ENCODE measurements around the gene ZBTB7C.
"Not testable (repeated sequence)": the region's sequence is repeated elsewhere in the genome, so short reads cannot be mapped to it uniquely, and the experiment has no call there.

ZBTB7C gene

DNA sequence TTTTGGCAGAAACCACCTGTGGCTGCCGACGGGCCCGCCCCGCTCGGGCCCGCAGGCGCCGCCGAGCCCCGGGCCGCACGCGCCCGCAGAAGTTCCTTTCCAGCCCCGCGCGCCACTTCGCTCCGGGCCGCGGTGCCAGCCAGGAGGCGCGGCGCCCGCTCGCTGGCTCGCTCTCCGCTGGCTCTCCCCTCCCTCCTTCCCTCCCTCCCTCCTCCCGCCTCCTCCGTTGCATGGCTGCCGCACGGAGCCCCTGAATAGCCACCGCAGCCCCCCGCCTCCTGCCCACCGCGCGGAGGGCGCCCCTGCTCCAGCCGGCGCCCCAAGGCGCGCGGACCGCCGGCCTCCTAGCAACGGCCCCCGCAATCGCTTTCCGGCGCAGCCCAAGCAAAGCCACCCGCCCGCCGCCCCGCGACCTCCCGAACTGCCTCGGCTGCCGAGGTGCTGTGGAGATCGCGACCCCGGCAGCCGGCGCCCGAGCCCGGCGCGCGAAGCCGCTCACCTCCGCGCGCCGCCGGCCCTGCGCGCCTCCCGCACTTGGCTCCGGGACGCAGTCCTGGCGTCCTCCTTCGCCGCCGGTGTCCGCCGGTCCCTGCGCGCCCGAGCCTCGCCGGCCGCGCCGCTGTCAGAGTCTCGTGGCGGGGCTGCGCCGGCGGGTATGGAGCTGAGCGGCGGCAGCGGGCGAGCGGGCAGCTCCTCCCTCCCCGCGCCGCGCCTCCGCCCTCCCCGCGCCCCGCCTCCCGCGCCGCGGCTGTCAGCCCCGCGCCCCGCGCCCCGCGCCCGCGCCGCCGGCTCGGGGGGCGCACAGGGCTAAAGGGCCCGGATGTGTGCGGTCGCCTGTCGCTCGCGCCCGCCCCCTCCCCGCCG is at the start of gene ZBTB7C:
Gene ZBTB7C, minus strand, starts transcription at position 657 of the 864 bp plus-strand sequence.
- DNase-seq (ENCODE audit: low read depth) = peak; percentile 24

DNA sequence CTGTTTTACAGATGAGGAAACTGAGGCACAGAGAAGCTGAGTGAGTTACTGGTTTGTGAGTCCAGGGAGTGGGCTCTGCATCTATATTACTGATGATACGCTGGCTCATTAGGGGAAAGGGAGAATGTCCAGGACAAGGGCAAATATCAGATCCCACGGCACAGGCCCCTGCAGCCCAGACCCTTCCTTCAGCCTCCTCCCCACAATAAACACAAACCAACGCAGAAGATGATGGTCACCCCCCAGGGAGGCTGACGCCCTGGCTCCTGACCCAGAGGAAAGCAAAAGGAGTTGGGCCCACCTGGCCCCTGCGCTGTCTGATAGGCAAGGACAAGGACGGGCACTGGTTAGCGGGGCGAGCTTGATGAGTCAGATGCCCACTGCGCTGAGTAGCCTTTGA is 47.7 kb upstream of the ZBTB7C start:
- DNase-seq (ENCODE audit: low read depth) = no peak

DNA sequence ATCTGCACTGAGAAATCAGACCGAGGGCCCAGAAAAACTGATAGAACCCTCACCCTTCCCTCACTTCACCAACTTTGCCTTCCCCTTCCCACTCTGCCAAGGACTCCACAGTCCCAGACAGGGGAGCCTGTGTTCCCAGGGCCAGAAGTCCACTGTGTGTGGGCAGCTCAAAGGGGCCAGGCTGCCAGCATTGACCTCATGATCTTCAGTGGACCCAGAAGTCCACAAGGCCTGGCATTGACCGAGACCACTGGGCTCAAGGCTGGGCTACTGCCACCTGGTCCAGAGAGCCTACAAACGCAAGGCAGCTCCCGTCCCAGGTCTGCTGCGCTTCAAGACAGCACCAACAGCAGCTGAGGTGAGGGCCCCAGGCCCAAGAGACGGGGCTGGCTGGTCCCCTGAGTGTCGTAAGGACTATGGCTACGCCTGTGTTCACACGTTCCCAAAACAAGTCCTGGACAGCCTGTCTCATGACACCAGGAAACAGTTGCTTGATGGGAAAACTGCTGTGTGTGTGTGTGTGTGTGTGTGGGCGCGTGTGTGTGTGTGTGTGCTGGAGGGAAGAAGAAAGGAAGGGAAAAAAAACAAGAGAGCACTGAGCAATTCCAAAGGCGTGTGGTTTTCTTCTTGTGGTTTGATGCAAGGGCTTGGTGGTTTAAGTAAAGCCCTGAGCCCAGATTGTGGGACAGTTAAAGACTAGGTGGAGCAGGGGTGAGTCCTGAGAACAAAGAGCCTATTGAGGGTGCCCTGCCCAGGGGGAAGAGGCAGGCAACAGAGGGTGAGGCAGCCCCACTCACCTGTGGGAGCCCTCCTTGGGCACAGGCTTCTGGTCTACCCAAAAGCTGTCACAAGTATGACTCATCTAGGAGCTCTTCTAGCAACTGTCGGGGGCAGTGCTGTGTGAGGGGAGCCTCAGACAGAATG is 46.6 kb upstream of the ZBTB7C start:
- peak; percentile 94 for DNase-seq (ENCODE audit: low read depth)

DNA sequence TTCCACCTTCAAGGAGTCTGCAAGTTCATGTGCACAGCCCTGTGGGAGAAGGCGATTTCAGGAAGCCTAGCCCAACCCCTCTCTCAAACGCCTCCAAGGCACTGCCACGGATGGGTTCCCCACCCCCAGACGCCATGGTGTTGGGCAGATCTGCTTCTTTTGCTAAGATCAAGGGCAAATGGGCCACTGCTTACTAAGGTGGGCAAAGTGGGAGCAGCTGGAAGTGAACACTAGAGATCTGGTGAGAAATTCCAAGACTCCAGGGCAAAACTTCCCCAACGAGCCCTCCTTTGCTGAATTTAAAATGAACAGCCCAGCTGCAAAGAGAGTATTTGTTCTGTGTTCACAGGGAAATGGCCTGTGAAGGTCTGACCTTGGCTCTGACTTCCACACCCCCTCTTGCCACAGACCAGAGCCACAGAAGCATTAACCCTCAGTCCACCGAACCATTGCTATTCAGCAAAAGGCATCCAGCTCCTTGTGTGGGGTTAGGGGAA is 45.1 kb upstream of the ZBTB7C start:
- DNase-seq (ENCODE audit: low read depth) = no peak

DNA sequence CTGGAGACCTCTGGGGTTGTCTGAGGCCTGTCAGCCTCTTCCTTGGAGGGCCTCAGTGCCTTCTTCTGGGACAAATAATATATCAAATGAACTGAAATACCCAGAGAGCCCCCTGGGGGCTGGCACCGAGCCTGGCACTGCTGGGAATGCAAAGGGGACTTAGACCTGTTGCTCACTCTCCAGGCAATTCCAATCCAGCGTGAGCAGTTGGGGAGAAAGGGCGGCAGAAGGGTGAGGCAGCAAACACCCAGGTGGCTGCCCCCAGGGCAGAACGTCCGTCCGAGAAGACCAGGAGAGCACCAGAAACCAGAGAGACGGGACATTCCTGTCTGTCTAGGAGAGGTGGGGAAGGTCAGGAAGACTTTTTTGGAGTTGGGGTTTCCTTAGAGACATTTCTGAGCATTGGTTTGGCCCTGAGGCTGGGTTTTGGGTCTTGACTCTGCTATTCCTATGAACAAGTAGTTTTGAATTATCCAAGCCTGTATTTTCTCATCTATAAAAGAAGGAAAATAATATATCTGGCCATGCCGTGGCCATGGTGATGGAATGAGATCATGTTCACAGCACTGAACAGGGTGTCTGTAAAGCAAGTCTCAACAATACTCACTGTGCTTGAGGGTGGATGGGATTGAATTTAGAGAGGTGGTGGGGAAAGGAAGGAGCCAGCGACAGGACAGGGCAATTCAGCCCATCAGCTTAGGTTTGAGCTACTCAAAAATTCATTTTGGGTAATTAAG is 44.3 kb upstream of the ZBTB7C start:
- DNase-seq (ENCODE audit: low read depth) = no peak

DNA sequence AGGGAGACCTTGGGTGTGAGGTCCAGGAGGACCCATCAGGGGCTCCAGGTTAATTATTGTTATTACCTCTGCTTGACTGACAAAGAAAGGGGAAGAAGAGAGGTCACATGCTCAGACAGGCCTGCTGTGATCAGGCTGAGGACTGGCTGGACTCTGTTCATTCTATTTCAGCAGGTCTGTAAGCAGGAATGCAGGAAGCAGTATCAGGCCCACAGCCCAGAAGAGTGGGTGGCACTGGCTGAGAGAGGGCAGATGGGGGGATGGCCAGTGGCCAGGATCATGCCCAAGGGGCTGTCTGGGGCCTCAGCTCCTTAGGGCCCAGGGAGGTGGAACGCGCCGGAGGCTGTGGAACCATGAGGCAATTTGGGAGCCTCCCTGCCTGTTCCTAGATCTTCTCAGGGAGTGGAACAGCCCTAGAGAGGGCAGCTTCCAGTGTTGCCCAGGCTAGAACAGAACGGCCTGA is 43.7 kb upstream of the ZBTB7C start:
- DNase-seq (ENCODE audit: low read depth) = no peak

DNA sequence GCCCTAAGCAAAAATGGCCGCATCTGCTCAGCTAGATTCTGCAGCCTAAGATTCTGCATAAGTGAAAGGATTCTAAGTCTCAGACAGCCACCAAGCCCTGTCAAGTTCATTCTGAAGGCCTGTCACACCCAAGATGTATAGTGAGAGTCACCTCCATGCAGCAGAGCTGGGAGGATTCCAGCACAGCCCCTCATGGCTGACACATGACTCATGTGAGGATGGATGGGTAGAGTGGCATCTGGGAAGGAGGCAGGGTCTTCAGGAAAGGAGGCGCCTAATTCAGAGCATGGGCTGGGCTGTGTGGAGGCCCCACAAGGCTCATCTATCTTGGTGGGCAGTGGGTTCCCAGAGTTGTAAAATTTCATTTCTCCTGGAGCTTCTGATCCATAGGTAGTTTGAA is 41.5 kb upstream of the ZBTB7C start:
- DNase-seq (ENCODE audit: low read depth) = no peak

DNA sequence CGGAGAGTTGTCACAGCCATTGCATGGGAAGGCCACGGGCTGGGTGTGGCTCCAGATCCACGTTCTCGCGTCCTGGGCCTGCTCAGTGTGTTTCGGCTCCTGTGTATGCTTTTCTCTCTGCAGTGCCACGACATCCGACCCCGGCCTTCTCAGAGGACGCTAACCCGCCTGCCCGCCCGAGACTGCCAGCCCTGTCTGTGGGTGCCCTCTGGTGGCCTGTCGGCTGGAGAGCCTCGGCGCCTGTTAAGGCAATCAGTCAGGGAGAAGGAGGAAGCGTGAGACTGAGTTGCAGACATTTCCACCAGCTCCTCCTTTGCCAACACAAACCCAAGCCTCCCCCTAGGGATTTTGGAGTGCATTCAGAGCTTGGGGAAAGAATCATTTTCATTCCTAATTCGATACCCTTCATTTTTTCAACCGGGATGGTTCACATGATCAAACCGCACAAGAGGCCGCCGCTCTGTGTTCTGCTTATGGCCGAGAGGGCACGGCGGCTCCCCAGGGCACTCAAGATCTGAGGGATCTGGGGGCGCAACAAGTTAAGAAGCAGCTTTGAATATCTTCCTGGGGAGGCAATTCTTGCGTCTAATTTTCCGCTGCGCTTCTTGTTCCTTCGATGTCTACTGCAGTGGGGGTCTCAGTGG is 37.5 kb upstream of the ZBTB7C start:
- peak; percentile 70 for DNase-seq (ENCODE audit: low read depth)

DNA sequence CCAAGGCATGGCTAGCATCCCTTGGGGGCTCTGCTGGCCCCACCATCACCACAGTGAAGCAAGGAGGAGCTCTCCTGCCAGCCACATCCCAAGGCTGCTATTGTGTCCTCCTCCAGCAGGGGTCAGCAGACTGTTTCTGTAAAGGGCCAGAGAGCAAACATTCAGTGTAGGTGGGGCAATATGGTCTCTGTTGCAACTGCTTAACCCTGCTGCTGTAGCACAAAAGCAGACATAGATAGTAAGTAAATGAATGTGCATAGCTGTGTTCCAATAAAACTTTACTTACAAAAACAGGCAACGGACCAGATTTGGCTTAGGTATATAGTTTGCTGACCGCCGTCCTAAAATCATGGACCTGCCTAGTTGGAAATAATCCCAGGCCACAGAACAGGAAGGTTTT is 36.4 kb upstream of the ZBTB7C start:
- peak; percentile 87 for DNase-seq (ENCODE audit: low read depth)

DNA sequence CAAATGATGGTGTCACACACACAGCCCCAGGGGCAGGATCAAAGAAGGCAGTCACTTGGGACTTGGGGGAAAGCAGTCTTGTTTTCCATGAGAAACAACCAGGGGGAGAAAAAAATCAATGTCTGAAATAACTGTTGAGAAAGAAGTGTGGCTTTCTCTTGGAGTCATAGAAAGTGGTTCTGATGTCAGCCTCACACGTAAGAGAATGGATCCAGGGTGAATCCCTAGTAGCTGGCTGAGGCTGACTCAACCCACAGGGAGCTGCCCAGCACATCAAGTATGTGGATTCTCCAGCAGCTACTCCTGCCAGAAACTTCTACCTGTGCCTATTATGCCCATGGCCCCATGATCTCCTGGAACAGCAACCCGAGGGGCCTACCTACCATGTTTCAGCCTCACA is 33.6 kb upstream of the ZBTB7C start:
- no peak for DNase-seq (ENCODE audit: low read depth)

DNA sequence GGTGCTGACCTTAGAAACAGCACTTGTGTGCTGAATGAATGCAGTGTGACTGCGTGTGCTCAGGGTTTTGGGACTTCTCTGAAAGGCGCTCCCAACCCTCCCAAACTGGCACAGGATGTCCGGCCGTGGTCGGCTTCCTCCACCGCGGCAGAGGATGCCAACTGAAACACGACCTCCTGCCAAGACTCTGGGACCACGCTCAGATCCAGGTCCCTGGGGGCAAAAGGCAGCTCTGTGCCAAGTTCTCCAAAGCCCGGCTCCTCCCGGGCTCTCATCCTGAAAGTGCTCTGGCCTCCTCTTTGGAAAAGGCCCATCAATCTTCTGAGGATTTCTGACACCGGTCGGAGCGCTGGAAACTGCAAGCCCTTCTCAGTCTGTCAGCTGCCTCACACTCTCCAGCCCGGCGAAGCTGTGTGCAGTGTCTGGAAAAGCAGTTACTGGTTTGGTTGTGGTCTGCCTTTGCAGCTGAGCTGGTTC is 32.3 kb upstream of the ZBTB7C start:
- DNase-seq (ENCODE audit: low read depth) = no peak

DNA sequence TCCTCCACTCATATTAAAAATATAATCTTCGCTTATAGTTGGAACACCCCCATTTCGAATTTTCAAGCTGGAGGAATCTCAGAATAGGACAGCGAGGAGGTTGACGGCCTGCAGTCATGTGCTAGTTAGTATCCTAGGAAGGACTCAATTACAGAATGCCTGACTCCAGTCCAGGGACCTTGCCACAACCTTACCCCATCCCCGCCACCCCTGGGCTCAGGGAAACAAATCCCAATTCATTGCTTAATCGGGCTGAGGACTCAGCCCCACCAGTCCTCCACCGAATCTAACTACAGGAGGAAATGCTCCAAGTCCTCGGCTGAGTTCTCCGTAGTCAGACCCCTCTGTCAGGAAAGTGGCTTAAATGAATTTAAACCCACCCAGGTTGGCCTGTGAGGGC is 31.7 kb upstream of the ZBTB7C start:
- DNase-seq (ENCODE audit: low read depth) = no peak

DNA sequence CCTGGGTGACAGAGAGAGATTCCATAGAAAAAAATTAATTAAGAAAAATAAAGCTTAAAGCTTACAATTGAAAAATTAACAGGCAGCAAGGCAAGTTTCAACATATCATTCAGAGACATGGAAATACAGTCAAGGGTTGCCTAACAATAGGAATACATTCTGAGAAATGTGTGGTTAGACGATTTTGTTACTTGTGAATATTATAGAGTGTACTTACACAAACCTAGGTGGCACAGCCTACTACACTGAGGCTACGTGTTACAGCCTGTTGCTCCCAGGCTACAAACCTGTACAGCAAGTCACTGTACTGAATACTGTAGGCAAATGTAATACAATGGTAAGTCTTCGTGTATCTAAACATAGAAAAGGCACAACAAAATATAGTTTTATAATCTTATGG is 27.7 kb upstream of the ZBTB7C start:
- DNase-seq (ENCODE audit: low read depth) = no peak

DNA sequence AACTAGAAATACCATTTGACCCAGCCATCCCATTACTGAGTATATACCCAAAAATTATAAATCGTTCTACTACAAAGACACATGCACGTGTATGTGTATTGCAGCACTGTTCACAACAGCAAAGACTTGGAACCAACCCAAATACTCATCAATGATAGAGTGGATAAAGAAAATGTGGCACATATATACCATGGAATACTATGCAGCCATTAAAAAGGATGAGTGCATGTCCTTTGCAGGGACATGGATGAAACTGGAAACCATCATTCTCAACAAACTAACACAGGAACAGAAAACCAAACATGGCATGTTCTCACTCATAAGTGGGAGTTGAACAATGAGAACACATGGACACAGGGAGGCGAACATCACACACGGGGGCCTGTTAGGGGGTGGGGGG is 25.2 kb upstream of the ZBTB7C start:
- not testable (repeated sequence) for DNase-seq (ENCODE audit: low read depth)

DNA sequence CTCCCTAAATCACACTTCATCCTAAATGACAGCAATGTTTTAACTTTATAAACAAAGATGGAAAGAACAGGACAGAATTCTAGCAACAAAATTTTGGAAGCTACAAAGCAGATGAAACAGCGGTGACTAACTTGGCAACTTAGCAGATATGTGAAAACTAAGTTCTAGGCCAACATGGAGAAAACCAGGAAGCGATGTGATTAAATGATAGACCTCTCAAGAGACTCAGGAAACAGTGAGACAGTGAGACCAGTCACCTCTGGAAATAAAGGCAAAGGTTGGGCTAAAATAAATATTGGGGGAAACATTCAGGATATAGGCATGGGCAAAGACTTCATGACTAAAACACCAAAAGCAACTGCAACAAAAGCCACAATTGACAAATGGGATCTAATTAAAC is 24.4 kb upstream of the ZBTB7C start:
- DNase-seq (ENCODE audit: low read depth) = no peak

DNA sequence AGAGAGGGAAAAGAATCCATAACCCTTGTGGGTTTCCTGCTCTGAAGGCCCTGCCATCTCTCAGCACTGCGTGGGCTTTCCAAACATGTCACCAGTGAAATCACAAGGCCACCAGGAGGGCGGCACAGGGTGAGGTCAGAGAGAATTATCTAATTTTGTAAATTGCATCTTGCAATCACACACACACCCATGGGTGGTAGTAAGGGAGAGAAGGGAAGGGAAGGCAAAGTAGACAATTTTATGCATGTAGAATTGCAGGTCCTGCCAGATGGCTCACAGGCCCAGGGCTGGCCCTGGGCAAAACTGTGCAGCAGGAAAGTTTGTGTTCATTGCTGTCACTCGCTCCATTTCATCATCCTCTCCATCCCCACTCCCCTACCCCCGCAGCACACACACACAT is 21.0 kb upstream of the ZBTB7C start:
- no peak for DNase-seq (ENCODE audit: low read depth)

DNA sequence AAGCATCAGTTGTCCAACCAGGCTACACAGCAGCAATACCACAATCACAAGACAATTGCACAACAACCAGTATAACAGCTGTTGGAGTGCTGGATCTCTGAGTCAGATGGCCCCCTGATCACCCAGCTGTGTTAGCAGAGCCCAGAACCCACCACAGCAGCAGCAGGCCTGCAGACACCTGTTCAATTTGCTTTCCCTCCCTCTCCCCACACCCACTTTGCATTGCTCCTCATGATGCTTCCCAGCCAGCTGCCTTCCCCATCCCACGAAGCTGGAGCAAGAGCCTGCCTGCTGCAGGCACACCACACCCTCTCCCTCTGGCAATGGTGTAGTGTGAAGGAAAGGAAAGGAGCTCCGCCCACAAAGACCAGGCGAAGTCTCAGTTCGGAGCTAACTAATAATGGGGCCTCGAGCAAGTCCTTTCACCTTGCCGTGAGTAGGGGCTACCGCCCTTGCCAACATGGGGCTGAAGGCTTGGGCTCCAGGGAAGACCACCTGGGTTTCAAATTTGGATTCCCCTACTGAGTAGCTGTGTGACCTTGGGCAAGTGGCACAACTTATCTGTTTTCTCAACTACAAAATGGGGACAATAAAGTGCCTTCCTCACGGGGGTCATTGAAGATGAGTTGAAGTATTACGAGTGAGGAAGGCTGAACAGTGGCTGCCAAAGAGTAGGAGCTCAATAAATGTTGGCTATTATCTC is 19.4 kb upstream of the ZBTB7C start:
- peak; percentile 18 for DNase-seq (ENCODE audit: low read depth)

DNA sequence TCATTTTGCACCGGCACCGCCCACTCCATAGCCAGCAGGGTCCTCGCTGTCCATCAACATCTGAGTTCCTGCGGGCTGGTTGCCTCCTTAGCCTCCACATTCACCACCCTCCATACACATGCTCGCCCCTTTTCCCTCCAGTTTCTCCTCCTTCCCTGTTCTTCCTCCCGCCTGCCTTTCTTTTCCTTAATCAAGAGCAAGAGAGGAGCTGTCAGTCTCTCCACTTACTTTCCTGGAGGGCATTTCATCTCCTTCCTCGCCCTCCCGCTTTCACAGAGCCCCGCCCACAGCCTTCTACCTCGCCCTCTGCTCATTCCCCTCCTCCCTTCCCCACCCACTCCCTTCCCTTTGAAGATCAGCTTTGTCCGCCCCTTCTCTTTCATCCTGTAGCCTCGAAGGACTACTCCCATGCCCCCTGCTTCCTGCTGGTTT is 13.8 kb upstream of the ZBTB7C start:
- no peak for DNase-seq (ENCODE audit: low read depth)

DNA sequence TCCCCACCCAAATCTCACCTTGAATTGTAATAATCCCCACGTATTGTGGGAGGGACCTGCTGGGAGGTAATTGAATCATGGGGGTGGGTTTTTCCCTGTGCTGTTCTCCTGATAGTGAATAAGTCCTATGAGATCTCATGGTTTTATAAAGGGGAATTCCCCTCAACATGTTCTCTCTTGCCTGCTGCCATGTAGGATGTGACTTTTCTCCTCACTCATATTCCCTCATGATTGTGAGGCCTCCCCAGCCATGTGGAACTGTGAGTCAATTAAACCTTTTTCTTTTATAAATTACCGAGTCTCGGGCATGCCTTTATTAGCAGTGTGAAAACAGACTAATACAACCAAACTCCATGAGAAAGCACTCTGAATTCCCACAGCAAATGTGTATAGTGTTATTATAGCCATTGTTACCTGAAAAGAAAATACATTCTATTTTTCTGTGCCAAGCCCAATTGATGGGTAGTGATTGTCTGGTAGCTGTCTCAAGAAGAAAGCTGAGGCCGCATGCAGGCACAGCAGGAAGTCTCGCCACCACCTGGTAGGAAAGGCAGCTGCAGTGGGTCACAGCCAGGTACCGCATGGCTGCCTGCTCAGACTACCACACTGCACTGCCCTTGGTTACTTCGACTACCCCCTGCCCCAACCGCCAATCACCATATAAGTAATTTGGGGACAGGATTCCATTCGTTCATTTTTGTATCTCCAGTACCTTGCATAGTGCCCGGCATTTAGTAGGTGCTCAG is 10.3 kb upstream of the ZBTB7C start:
- no peak for DNase-seq (ENCODE audit: low read depth)
